GM18507 (cell line): ENCODE data around the gene C3orf18.

Experiments used
- DNase-seq: peaks from one replicate; pipeline ENCODE4 v3.0.0; 2011; ENCODE audit warnings: low read depth; ENCODE audit not compliant: insufficient read length; ENCODE audit errors: extremely low spot score
- FAIRE-seq: peaks from 2 replicates; lab custom pipeline; 2011; peaks lifted over from hg19 to GRCh38; lab: Jason Lieb, UNC

C3orf18 gene

DNA sequence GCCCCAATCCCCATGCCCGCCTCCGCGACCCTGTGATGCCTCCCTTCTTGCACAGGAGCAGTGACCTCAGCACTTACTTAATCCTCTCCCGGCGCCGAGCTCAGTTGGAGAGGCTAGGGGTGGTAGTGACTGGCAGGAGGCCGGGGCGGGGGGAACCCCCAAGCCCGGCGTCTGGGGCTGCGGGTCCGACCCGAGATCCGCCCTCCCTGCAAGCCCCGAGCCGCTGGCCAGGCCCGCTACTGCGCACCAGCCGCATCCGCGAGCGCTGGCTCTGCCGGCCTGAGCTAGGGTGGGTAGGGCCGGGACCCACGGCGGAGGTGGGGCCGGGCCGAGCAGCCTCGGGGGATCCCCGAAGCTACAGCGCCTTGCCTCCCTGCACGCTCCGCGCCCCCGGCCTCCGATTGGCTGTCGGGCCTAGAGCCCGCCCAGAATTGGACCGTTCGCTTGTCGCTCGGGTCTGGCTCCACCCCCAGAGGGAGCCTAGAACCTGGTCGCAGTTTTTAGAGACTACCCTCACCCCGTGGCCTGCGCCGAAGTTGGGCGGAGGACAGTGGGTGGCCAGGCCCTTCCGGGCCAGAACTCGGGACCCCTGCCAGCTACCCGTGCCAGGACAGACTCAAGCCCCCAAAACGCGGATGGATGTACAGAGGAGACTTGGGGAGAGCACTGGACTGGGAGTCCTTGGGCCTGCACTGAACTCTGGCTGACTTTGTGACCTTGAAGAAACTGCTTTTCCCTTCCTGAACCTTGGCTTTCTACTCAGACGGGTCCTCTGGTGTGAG lies at the start of gene C3orf18:
TSS of gene C3orf18 (minus strand) at position 362 of the 782 bp plus-strand sequence. CDS start 2,048 bp downstream, outside the sequence.
- FAIRE-seq (peak; percentile 95), DNase-seq (peak; percentile 99)

DNA sequence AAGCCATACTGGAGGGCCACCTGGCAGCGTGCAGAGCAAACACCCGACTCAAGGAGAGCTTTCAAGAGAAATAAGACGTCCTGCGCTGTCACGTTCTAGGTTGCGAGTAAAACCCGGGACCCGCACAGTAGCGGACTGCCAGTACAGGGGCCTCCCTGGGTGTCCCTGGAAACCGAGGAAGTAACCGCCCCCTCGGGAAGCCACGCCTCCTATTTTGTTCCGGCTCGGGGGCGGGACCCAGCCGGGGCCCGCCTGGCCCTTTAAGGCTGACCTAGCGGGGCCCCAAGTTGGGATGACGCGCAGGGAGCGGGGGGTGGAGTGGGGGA lies 49.2 kb upstream of the C3orf18 start:
- DNase-seq (peak; percentile 78), FAIRE-seq (peak; percentile 78)

DNA sequence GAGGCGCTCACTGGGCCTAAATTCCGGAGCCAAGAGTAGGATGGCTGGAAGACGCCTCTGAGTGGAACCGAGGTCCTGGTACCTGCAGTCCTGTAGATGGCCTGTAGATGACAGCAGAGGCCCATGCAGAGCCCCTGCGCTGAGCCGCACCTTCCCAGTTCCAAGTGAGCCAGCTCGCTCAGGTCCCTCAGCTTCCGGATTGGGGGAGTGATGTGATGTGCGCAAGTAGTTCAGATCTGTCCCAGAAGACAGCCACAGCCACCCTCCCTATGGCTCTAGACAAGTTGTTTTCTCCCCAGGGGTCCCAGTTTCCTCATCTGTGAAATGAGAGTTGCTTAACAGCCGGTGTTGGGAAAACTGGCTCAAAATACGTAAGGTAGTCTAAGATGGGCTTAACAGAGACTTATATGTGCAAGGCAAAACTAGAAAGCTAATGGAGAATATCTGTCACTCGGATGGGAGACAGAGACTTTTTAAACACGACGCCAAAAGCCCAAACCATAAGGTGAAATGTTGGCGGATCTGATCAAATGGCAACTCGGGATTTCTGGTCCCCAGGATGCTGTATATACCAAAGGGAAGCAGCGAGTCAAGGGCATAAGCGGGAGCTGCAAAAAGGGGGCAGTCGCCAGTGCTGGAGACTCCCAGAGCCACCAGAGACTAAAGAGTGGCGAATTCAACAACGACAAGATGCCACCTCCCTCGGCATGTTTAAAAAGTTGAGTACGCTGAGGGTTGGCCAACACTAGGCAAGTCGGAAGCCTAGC lies 48.6 kb upstream of the C3orf18 start:
- peak; percentile 89 for FAIRE-seq
- DNase-seq: peak; percentile 65

DNA sequence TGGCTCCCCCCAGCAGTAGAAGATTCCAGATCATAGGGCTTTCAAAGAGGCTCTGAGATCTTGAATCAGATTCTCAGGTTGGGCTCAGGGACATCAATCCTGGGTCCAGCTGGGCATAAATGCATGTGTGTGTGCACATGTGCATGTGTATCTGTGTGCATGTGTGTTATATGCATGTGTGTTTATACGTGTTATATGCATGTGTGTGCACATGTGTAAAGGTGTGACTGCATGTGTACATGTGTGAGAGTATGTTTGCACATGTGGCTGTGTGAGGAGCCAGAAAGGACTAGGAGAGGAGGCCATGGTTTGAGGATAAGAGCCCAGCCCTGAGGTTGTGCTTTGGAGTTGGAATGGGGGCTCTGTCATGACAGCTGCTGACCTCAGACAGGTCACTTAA lies 47.6 kb upstream of the C3orf18 start:
- no peak for DNase-seq
- no peak for FAIRE-seq

DNA sequence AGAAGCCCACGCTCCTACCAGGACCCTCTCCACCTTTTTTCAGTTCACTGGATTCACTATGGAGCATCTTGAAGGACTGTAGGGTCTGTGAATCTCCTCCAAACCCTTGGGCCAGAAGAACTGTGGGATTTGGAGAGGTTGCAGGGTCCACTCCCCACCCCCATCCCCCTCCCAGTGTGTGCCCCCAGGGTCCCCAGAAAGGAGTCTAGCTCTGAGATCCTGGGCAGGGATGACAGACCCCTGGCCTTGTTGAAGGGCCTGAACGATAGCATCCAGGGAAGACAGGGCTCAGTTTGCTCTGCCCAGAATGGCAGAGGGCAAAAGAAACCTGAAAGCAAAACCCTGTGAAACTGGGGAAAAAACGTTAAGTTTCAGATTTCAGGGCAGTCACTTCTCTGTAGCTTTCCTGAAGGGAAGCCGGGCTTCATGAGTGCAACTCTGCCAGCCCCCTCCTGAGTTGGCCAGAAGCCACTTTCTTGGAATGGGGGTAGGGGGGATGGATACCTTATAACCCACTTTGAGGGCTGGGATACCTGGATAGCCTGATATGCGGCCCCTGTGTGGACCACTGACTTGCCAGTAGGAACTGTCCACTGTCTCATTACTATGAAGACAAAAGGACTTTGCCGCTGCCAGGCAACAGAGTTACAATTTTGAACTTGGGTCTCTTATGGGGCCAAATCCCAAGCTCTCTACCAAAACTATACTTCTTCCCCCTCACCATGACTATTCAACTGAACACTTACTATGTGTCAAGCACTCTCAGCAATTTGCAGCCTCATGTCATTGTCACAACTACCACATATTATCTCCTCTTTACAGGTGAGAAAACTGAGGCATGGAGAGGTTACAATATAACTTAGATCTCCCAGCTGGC lies 45.7 kb upstream of the C3orf18 start:
- DNase-seq (no peak), FAIRE-seq (no peak)

DNA sequence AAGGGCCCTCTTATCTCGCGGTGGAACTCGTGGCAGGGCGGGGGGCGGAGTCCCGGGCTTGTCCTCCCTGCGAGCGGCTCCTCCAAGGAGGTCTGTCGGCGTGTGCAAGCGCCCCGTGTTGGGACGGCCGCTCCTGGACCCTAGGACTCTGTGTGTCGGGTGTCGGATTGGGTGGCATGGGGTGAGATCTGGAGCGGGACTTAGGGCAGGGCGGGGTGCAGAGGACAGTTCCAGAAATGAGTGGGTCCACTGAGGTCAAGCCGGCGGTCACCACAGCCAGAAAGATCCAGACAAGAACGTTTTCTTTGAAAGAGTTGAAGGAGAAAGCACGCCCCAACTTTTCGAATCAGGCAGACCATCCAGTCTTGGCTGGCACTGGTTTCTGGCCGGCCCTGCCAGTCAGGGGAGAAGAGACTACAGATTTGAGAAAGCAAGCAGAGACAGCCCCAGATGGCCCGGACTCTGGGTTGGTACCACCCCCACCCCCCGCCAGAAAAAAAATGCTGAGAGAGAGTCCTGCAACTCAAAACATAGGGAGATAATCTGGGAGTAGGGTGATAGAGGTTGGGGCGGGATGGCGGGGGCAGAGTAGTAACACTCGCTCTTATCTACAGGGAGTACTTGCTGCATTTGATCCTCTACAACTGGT lies 44.8 kb upstream of the C3orf18 start:
- FAIRE-seq: no peak

DNA sequence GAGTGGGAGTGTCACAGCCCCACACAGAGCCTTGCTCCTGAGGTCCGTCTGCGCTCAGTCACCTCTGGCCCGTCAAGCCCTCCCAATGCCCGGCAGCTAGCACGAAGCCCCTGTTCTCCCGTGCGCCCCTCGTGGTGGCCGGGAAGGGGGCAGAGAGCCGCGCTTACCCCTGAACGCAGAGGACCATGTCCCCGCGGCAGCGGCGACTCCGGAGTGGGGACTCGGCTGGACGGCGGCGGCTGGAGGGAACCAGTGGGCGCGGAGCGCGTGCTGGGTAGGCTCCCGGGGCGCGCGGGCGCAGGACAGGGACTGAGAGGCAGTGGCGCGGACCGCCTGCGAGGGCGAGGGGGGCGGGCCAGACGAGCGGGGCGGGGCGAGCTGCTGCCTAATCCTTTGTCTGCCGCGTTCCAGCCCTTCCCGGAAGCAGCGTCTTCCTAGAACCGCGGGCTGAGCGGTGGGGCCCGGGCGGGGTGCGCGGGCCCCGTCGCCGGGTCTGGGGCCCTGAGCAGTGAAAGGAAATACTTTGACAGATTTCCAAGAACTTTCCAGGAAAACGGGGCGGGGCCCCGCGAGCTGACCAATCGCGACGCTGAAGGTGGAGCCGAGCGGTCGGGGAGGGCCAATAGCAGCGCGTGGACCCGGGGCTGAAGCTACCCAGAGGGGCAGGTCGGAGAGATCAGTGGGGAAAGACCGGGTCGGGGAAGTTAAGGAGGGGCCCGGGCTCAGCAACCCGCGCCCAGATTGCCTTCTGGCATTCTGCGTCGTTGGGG lies 44.1 kb upstream of the C3orf18 start, which contains the start of gene CISH:
TSS of gene CISH (minus strand) at position 311 of the 770 bp plus-strand sequence. CDS start at position 187, 124 bp downstream.
- DNase-seq (peak; percentile 79), FAIRE-seq (peak; percentile 94)

More for the DNA sequence above, 44.8 kb upstream of the C3orf18 start:
- no peak for DNase-seq

DNA sequence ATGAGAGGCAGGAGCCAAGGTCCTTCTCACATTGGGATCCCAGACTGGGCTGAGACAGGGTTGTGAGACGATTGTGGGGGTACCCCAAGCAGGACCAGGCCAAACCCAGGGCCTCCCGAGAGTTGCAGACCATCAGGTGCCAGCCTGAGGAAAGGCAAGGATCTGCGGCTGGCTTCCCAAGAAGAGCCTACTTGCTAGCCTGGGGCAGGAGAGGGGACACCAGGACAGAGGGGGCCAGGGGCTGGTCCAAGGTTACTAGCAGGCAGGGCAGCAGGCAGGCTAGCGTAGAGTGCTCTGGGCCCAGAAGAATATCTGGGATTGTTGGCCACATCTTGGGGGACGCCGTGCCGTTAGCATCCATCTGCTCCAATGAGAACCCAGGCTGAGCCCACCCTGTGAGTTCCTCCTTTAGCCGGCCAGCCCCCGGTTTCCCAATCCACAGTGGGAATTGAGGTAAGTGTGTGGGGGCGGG lies 43.5 kb upstream of the C3orf18 start:
- DNase-seq (no peak), FAIRE-seq (no peak)

DNA sequence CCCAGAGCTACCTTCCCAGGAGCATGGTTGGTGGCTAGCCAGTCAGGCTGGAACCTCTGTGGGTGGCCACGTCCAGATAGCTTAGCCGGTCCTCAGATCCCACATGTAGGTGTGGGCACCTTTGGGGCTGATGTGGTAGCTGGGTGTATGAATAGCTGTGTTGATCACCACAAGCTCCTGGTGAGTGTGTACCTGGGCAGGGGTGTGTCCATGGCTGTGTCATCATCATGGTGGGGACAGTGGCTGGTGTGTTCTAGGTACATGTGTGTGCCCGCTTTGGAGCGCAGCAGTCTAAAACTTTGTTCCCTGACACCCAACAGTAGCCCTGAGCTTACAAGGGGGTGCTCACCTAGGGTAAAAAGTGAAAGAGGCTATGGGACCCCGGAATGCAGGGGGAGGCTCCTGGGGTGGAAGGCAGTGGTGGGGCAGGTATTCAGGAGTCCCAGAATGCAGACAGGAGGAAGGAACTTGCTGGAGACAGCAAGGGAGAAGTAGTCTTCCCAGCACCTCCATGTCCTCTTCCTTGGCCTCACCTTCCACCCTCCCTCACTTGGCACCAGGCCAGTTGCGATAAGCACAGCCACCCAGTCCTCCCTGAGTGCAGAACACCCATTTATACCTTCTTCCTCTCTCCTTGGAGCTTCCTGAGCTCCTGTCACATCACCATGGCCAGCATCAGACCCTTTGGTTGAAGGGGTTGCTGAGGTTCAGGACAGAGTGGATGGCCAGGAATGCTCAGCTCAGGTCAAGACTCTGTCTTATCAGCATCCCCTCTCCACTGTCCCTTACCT lies 42.8 kb upstream of the C3orf18 start:
- FAIRE-seq (no peak), DNase-seq (no peak)

DNA sequence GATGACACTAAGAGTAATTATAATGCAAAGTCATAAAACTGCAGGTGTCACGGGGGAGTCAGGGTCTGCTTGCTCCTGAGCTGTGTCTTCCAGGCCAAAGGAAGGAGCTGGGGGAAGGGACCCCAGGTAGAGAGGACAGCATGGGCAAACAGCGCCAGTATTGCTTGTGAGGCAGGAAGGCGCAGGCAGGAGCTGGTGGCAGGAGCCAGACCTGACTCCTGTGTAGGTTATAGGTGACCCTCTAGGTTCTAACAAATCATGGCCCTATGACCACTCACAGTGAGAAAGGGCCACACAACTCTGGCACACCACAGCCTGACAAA lies 42.2 kb upstream of the C3orf18 start:
- DNase-seq (no peak), FAIRE-seq (no peak)

DNA sequence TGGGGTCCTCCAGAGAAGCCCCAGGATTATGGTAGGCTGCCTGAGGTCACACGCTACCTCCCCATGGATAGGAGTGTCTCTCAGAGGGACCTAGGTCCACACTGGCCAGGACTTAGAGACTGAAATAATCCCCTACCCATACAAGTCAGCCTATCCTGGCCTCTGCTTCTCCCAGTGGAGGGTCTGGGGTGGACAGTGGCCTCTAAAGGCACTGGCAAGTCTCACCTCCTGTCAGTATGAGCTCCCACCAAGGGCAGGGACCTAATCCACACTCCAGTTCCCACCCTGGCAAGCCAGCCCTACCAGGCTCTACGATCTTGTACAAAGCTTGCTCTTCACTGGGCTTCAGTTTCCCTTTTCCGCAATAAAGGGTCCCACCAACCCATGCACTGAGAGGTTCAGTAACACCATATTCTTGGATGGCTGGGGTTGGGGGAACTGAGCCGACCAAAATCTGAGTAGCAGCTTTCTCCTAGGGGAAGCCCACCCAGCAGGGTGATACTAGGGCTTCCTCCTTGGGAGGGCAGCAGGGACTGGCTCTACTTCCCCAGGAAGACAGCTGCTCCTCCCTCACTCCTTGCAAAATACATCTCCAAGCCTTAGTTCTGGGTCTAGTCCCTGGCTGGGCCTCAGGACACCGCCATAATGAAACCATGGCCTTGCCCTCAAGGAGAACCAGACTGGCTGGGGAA lies 41.7 kb upstream of the C3orf18 start:
- no peak for DNase-seq
- no peak for FAIRE-seq

DNA sequence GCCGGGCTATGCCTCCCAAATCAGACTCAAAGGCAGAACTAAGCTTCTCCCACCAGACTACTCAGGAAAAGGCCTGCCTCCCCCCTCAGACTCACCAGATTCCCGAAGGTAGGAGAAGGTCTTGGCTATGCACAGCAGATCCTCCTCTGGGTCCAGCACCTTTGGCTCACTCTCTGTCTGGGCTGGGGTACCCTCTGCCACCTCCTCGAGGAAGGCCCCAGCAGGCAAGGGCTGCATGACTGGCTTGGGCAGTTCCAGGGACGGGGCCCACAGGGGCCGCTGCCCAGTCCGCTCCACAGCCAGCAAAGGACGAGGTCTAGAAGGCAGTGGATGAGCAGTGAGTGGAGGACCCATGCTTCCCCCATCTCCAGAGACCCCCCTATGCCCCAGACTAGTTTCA lies 40.7 kb upstream of the C3orf18 start:
- FAIRE-seq (no peak), DNase-seq (no peak)

DNA sequence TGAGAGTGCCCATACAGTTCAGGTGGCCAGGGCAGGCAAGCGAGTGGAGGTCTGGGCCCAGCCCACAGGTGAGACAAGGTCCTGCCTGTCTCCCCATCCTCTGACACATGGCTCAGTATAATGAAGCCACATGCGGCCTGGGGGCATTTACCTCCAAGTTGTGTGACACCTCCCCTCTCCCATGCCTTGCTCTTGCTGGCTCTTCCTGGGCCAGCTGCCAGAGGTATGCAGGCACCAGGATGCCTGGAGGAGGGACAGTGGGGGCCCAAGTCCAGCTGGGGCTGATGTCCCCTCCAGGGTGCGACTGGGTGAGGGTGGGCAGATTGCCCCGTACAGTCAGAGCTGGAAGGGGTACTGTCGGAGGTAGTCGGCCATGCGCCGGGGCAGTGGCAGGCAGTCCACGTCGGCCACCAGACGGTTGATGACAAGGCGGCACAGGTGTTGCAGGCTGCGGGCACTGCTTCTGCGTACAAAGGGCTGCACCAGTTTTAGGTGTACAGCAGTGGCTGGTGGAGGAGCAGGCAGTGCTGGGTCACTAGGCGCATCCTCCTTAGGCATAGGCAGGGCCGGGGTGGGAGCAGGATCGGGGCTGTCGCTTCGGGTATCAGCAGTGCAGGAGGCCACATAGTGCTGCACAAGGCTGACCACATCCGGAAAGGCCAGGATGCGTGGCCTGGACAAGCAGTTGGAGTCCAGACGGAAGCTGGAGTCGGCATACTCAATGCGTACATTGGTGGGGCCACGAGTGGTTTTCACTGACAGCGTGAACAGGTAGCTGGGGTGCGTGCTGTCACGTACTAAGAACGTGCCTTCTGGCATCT lies 39.9 kb upstream of the C3orf18 start:
- DNase-seq: no peak
- FAIRE-seq: no peak

DNA sequence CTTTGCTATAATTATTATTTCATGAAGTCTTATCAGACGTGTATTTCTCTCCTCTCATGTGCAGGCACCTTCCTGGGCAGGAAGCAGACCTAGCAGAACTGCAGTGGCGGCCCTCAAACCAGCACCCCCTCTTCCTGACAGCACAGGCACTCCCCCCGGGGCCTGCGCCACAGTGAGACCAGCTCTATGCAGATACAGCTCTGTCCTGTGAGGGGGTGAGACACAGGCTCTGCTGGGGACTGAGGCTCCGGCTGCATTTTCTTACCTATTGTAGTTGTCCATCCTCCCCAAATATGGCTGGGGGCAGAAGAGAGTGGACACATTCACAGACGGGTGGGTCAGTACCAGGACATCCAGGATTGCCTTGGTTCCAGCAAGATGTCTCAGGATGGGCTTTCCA lies 39.0 kb upstream of the C3orf18 start:
- FAIRE-seq (no peak), DNase-seq (no peak)

DNA sequence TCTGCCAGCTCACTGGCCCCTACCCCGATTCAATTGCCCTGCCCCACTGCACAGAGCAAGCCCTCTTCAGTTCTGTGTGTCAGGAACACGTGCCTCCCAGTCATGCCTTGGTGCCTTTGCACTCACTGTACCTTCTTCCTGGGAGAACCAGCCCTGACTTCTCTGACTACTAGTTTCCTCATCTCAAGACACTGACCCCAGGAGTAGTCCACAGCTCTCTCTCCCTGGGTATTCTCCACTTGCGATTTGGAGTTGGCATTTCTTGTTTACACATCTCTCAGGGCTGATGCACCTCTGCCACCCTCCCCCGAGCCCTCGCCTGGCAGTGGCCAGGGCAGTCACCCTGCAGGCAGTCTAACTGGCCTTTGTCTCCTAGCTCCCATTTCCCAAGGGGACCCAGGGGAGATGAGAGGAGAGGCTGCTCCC lies 38.4 kb upstream of the C3orf18 start:
- FAIRE-seq: no peak

More for the DNA sequence above, 38.4 kb upstream of the C3orf18 start:
- no peak for DNase-seq
